Stimulated activated CD8-positive, alpha-beta memory T cell treated with anti-CD3 and anti-CD28 coated beads, Interleukin-12 subunit alpha, Interleukin-12 subunit beta, amount 100 ng/mL, for 4 hours (primary cell): ENCODE data around the gene RSPRY1.
"Not testable (repeated sequence)": the region's sequence is repeated elsewhere in the genome, so short reads cannot be mapped to it uniquely, and the experiment has no call there.

Source experiments
- DNase-seq: peaks from one replicate; pipeline ENCODE4 v3.0.0-alpha.2; 2020; ENCODE audit warnings: low read depth

The RSPRY1 gene

GRCh38 chr16:57271867-57272495 lies 85.9 kb downstream of the RSPRY1 start:
- no peak for DNase-seq

GRCh38 chr16:57273359-57273758 lies 87.2 kb downstream of the RSPRY1 start:
- no peak for DNase-seq

GRCh38 chr16:57273826-57274225 lies 87.7 kb downstream of the RSPRY1 start:
- no peak for DNase-seq

GRCh38 chr16:57275946-57276345 lies 89.8 kb downstream of the RSPRY1 start:
- DNase-seq, result not testable (repeated sequence)

GRCh38 chr16:57276596-57276995 lies 90.5 kb downstream of the RSPRY1 start:
- DNase-seq, result no peak

GRCh38 chr16:57277586-57277985 lies 91.5 kb downstream of the RSPRY1 start:
- DNase-seq, result no peak

GRCh38 chr16:57278494-57278893 lies 92.4 kb downstream of the RSPRY1 start:
- DNase-seq, result no peak

- DNase-seq, result no peak
Measured at GRCh38 chr16:57279780-57280638, 93.9 kb downstream of the RSPRY1 start.

- DNase-seq, result no peak
Measured at GRCh38 chr16:57281791-57282190, 95.7 kb downstream of the RSPRY1 start.

GRCh38 chr16:57282510-57283213 lies 96.5 kb downstream of the RSPRY1 start:
- no peak for DNase-seq

GRCh38 chr16:57283214-57283958 lies 97.3 kb downstream of the RSPRY1 start:
- no peak for DNase-seq

GRCh38 chr16:57283959-57284208 lies 97.8 kb downstream of the RSPRY1 start:
- no peak for DNase-seq

GRCh38 chr16:57284209-57284951 lies 98.3 kb downstream of the RSPRY1 start, which contains the start of gene PLLP:
PLLP (minus strand) TSS chr16:57284672; CDS start chr16:57284540, 132 bp downstream.
- peak; percentile 18 for DNase-seq

- DNase-seq, result no peak
Measured at GRCh38 chr16:57284952-57285363, 98.8 kb downstream of the RSPRY1 start.

GRCh38 chr16:57285379-57285778 lies 99.2 kb downstream of the RSPRY1 start:
- no peak for DNase-seq

- no peak for DNase-seq
Measured at GRCh38 chr16:57289391-57290257, 103.5 kb downstream of the RSPRY1 start.
